ENCODE data around the gene ARVCF. TPM values are rescaled to one million over a fixed set of nuclear protein-coding genes. Genes with fewer than 3 reads are reported as not detected.

The ARVCF gene
- total and polyA plus RNA-seq, 4 donors, result 10.0 to 23.4 (median 16.6) TPM

- no peak overlapping the region for H3K4me3 ChIP-seq
- peaks cover 0 to 7% (median 0%) of the 10 kb centered on the region in 4 donors for H3K36me3 ChIP-seq (ENCODE audit: control insufficient read depth in 4 of 4, insufficient read depth in 4 of 4, low read length in 4 of 4)
- ATAC-seq (ENCODE audit: insufficient read depth, low FRiP score) (no peak), DNase-seq (no peak)
- TF ChIP-seq CTCF (IDR thresholded peaks at IDR 0.05; ENCODE audit: control extremely low read depth, extremely low read depth), result no peak
- 91 to 95% methylated on average over 21 of the region's 21 CpGs for WGBS, 2 donors
- no peak overlapping the region for H3K27ac ChIP-seq (ENCODE audit: low read depth in 1 of 2, low read length in 1 of 2)
- peaks cover 0 to 3% (median 0%) of the 10 kb centered on the region in 5 donors for H3K4me1 ChIP-seq (ENCODE audit: control insufficient read depth in 5 of 5, insufficient read depth in 5 of 5, low read length in 5 of 5)
- H3K9me3 ChIP-seq (ENCODE audit: control insufficient read depth in 4 of 4, insufficient read depth in 3 of 4, low read length in 3 of 4), result no peaks in the 10 kb centered on the region
- no peak overlapping the region for H3K9ac ChIP-seq (ENCODE audit: insufficient read depth in 1 of 2, low read length in 2 of 2)
- H3K27me3 ChIP-seq (ENCODE audit: control insufficient read depth in 3 of 3, insufficient read depth in 3 of 3, low read length in 2 of 3), result no peaks in the 10 kb centered on the region
Measured at GRCh38 chr22:19930551-19931486, 85.8 kb downstream of the ARVCF start.

- 93 to 94% methylated on average over 21 of the region's 21 CpGs for WGBS, 2 donors
- Histone ChIP-seq H3K9ac (ENCODE audit: insufficient read depth in 1 of 2, low read length in 2 of 2) (no peak overlapping the region), H3K9me3 (ENCODE audit: control insufficient read depth in 4 of 4, insufficient read depth in 3 of 4, low read length in 3 of 4) (no peaks in the 10 kb centered on the region), H3K36me3 (ENCODE audit: control insufficient read depth in 4 of 4, insufficient read depth in 4 of 4, low read length in 4 of 4) (peaks cover 0 to 7% (median 0%) of the 10 kb centered on the region in 4 donors), H3K4me1 (ENCODE audit: control insufficient read depth in 5 of 5, insufficient read depth in 5 of 5, low read length in 5 of 5) (peaks cover 0 to 3% (median 0%) of the 10 kb centered on the region in 5 donors), H3K4me3 (no peak overlapping the region), H3K27me3 (ENCODE audit: control insufficient read depth in 3 of 3, insufficient read depth in 3 of 3, low read length in 2 of 3) (no peaks in the 10 kb centered on the region), H3K27ac (ENCODE audit: low read depth in 1 of 2, low read length in 1 of 2) (no peak overlapping the region)
- DNase-seq (no peak), ATAC-seq (ENCODE audit: insufficient read depth, low FRiP score) (no peak)
- TF ChIP-seq CTCF (IDR thresholded peaks at IDR 0.05; ENCODE audit: control extremely low read depth, extremely low read depth), result no peak
Measured at GRCh38 chr22:19929586-19930550, 86.8 kb downstream of the ARVCF start.

- no peak for TF ChIP-seq CTCF (IDR thresholded peaks at IDR 0.05; ENCODE audit: control extremely low read depth, extremely low read depth)
- no peaks in the 10 kb centered on the region for H3K9me3 ChIP-seq (ENCODE audit: control insufficient read depth in 4 of 4, insufficient read depth in 3 of 4, low read length in 3 of 4)
- H3K27ac ChIP-seq (ENCODE audit: low read depth in 1 of 2, low read length in 1 of 2), result no peak overlapping the region
- H3K36me3 ChIP-seq (ENCODE audit: control insufficient read depth in 4 of 4, insufficient read depth in 4 of 4, low read length in 4 of 4), result peaks cover 0 to 11% (median 0%) of the 10 kb centered on the region in 4 donors
- H3K27me3 ChIP-seq (ENCODE audit: control insufficient read depth in 3 of 3, insufficient read depth in 3 of 3, low read length in 2 of 3), result no peaks in the 10 kb centered on the region
- ATAC-seq (ENCODE audit: insufficient read depth, low FRiP score) (no peak), DNase-seq (no peak)
- no peak overlapping the region for H3K9ac ChIP-seq (ENCODE audit: insufficient read depth in 1 of 2, low read length in 2 of 2)
- no peak overlapping the region for H3K4me3 ChIP-seq
- 85 to 88% methylated on average over 11 of the region's 11 CpGs for WGBS, 2 donors
- H3K4me1 ChIP-seq (ENCODE audit: control insufficient read depth in 5 of 5, insufficient read depth in 5 of 5, low read length in 5 of 5), result peaks cover 0 to 3% (median 0%) of the 10 kb centered on the region in 5 donors
Measured at GRCh38 chr22:19928207-19928606, 88.4 kb downstream of the ARVCF start.

Measured in lung (tissue), 12 donors.